ENCODE results near the gene MFAP2. TPM values are rescaled to one million over a fixed set of nuclear protein-coding genes. Genes with fewer than 3 reads are reported as not detected.

MFAP2 gene
- total RNA-seq, 4 donors from 2014 or later, result 9.0 to 28.6 (median 15.0) TPM

DNA sequence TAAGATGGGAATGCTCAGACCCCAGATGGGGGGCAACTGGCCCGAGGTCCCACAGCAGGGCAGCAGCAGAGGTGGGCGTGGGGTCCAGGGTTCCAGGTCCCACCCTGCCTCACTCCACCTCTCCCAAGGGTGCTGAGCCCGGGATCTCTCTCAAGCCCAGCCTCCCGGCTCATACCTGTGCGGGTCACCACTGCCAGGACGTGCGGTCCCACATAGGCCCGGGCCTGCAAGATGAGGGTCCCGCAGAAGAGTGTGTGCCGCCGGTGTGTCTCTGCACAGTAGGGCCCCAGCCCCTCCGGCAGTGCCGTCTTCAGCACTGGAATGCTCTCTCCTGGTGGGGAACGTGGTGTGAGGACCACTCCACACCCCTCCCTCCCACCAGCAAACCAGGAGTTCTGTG lies 16.4 kb upstream of the MFAP2 start:
- TF ChIP-seq, protein P1, sequence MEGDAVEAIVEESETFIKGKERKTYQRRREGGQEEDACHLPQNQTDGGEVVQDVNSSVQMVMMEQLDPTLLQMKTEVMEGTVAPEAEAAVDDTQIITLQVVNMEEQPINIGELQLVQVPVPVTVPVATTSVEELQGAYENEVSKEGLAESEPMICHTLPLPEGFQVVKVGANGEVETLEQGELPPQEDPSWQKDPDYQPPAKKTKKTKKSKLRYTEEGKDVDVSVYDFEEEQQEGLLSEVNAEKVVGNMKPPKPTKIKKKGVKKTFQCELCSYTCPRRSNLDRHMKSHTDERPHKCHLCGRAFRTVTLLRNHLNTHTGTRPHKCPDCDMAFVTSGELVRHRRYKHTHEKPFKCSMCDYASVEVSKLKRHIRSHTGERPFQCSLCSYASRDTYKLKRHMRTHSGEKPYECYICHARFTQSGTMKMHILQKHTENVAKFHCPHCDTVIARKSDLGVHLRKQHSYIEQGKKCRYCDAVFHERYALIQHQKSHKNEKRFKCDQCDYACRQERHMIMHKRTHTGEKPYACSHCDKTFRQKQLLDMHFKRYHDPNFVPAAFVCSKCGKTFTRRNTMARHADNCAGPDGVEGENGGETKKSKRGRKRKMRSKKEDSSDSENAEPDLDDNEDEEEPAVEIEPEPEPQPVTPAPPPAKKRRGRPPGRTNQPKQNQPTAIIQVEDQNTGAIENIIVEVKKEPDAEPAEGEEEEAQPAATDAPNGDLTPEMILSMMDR (IDR thresholded peaks at IDR 0.05; ENCODE audit: low read depth), result no peak

DNA sequence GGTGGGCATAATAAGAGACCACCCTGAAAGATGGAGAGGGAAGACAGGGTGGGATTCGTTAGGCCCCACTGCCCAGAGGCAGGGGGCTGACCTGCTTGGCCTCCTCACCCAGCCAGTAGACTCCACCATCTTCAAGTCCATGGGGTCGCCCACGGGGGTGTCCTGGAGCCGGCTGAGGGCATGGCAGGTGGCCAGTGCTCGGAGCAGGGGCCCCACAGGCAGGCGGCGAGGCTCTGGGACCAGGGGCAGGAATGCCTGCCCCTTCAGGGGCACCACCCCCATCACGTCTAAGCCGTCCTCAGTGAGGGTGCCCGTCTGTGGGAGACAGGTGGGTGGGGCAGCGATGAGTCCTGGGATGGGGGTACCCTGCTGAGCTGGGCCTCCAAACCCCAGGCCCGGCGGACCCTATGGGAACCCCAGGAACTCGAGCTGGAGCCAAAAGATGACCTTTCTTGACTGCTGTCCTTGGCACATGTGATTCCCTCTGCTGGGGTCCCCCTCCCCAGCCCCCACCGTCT lies 13.2 kb upstream of the MFAP2 start:
- TF ChIP-seq, protein P1 (IDR thresholded peaks at IDR 0.05; ENCODE audit: low read depth), result no peak

DNA sequence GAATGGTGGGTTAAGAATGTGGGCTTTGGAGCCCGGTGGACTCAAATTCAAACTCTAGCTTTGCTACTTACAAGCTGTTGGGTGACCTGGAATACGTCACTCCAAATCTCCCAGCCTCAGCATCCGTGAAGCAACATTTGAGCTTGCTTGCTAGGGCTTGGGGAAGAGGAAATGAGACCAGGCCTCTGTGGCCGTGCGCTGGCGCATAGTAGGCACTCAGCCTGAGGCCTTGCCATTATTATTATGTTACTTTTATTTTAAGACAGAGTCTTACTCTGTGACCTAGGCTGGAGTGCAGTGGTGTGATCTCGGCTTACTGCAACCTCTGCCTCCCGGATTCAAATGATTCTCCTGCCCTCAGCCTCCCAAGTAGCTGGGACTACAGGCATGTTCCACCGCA lies 12.3 kb upstream of the MFAP2 start:
- TF ChIP-seq, protein P1 (IDR thresholded peaks at IDR 0.05; ENCODE audit: low read depth), result no peak

DNA sequence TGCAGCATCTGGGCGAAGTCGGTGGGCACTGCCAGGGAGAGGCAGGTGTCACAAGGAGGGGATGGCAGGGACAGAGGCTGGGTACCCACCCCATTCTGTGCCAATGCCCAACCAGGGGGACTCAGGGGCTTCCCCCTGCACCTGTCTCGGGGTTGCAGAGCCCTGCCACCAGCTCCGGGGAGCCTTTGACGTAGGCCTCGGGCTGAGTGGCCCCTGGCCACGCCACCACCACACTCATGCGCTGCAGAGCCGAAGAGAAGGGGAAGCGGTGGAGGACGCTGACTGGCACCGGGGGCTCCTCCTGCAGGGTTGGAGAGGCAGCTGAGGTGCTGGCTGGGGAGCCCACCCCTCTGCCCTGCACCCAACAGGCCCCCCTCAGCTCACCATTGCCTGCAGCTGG lies 11.7 kb upstream of the MFAP2 start:
- TF ChIP-seq, protein P1 (IDR thresholded peaks at IDR 0.05; ENCODE audit: low read depth), result no peak

DNA sequence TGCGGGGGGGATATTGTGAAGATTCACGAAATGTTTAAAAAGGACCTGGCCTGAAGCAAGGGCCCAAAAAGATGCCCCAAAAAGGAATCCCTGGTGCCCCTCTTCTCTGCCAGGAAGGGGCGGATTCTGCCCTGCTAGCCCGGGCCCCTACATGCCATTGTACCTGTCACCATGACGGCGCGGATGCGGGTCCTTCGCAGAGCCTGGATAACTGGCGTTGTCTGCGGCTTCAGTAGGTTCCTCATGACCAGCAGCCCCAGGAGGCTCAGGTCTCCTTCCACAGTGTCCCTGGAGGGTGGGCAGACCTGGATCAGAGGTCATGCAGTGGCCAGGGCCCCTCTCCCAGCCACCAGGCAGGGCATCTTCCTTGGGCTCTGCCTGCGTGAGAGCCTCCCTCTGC lies 11.2 kb upstream of the MFAP2 start:
- TF ChIP-seq, protein P1 (IDR thresholded peaks at IDR 0.05; ENCODE audit: low read depth), result no peak

DNA sequence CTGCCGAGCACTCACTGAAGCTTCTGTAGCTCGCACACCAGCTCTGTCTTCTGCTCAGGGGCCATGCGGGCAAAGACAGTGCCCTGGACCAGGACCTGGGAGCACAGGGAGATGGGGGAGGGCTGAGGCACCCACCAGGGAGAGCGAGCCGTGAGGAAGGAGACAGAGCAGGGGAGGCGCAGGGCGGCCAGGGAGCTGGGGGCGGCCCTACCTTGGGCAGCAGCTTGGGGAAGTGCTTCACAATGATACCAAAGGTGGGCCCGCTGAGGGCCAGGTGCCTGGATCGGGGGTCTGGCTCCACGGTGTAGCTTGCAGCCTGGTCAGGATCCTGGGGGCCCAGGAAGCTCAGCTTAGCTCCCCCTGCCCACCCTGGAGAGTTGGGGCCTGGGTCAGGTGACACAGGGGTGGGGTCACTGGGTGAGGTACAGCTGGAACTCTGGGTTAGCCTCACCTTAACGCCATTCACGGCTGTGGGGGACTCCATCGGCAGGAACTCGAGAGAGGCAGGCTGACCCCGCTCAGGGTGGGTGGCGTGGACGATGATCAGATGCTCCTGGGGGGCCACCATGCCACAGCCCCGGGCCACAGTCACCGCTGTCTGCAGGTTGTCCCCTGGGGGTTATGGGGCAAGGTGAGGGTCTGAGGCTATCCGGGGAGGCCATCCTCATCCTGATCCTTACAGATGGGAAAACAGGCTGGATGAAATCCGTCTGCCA lies 9.4 kb upstream of the MFAP2 start:
- TF ChIP-seq, protein P1 (IDR thresholded peaks at IDR 0.05; ENCODE audit: low read depth), result no peak

DNA sequence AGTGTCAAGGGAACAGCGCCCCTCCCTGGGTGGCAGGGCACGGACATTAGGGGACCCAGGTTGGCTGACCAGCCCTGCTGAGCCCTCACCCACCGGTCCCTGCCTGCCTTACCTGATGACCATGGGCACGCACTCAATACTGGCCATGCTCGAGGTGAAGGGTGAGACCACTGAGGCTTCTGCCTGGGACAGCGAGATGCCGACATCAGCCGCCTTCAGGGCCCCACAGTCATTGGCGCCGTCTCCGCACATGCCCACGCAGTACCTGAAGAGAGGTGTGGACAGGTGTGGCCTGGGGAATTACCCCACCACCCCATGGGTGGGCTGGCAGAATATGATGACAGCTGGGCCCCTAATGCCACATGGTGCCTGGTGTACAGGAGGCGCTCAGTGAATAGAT lies 7.8 kb upstream of the MFAP2 start:
- TF ChIP-seq, protein P1 (IDR thresholded peaks at IDR 0.05; ENCODE audit: low read depth), result no peak
